Endothelial cell of umbilical vein (primary cell): ENCODE results near the gene DCP2.

ENCODE experiments used
- CTCF ChIP-seq, 2 donors: IDR thresholded peaks; 1 replicate in 1 of 2; 2 replicates in 1 of 2; pipeline ENCODE4 v1.5.1; 2011; ENCODE audit warnings: low read length in 2 of 2, mild to moderate bottlenecking in 2 of 2, moderate library complexity in 2 of 2, control low read depth in 1 of 2, inconsistent platforms in 1 of 2, low read depth in 1 of 2; ENCODE audit not compliant: insufficient read depth in 1 of 2; ENCODE audit errors: extremely low read depth in 1 of 2
- EZH2 ChIP-seq: IDR thresholded peaks from 2 replicates; pipeline ENCODE4 v1.6.1; 2012; ENCODE audit warnings: borderline replicate concordance, low read depth, mild to moderate bottlenecking, moderate library complexity, low read length, inconsistent platforms; ENCODE audit not compliant: severe bottlenecking
- POLR2A ChIP-seq: IDR thresholded peaks from 2 replicates; pipeline ENCODE4 v1.6.1; 2012; ENCODE audit warnings: low read depth, mild to moderate bottlenecking, control low read depth, low read length

GRCh38 chr5:112978836-112979235 lies 2.2 kb downstream of the DCP2 start:
- TF ChIP-seq CTCF (IDR thresholded peaks at IDR 0.05; ENCODE audit: extremely low read depth in 1 of 2, insufficient read depth in 1 of 2, low read depth in 1 of 2, low read length in 2 of 2) (no peak), POLR2A (no peak), EZH2 (no peak)
